Body of pancreas (tissue), 4 donors: ENCODE results near the gene CORO7.
A peak's percentile ranks its signal among the peaks of the same experiment; 100 is the strongest.

Source experiments
- POLR2A ChIP-seq, 3 donors: fragments of 450-650 bp; IDR thresholded peaks; one replicate each; pipeline ENCODE4 v1.6.1; 2016; ENCODE audit warnings: antibody characterized with exemption in 3 of 3, mild to moderate bottlenecking in 2 of 3
- TF ChIP-seq, protein P1 (sequence below), 7 experiments: fragments of 450-650 bp in 4 of 7; fragments of 200-600 bp in 3 of 7; sonication (generic) in 3 of 7; IDR thresholded peaks; one replicate each; pipeline ENCODE4 v1.5.1; 2016 to 2019; ENCODE audit warnings: antibody characterized with exemption in 7 of 7

DNA sequence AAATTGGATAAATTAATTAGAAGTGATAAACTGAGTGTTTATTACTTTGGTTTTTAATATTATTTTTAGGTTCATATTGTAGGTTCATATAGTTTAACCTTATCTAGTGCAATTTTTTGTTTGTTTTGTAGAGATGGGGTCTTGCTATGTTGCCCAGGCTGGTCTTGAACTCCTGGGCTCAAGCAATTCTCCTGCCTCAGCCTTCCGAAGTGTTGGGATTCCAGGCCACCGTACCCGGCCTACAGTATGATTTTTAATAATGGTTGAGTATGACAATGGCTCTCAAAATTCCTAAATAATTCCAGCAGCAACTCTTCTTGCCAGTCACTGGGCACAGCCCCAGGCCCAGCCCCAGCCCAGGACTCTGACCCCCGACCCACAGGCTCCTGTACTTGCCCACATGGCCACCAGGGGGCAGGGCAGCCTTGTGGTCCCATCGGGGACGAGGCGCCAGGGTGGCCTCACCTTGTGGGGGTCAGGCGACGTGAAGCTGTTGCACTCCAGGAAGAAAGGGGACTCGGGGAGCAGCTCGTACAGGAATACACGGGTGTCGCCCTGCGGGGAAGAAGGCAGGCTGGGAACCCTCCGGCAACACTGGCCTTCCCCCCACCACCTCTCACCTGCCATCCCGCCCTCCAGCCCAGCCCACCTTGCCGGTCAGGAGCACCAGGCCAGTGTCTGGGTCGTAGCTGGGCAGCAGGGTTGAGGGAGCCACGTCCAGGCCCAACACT, 57.4 kb downstream of the CORO7 start:
- TF ChIP-seq, protein P1, sequence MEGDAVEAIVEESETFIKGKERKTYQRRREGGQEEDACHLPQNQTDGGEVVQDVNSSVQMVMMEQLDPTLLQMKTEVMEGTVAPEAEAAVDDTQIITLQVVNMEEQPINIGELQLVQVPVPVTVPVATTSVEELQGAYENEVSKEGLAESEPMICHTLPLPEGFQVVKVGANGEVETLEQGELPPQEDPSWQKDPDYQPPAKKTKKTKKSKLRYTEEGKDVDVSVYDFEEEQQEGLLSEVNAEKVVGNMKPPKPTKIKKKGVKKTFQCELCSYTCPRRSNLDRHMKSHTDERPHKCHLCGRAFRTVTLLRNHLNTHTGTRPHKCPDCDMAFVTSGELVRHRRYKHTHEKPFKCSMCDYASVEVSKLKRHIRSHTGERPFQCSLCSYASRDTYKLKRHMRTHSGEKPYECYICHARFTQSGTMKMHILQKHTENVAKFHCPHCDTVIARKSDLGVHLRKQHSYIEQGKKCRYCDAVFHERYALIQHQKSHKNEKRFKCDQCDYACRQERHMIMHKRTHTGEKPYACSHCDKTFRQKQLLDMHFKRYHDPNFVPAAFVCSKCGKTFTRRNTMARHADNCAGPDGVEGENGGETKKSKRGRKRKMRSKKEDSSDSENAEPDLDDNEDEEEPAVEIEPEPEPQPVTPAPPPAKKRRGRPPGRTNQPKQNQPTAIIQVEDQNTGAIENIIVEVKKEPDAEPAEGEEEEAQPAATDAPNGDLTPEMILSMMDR (IDR thresholded peaks at IDR 0.05), result peak; percentile 83 to 93 (median 91)
- TF ChIP-seq POLR2A (IDR thresholded peaks at IDR 0.05), result no peak
